Parietal lobe (tissue), 1 donor: Measurements from ENCODE around the gene CYSTM1. TPM values are rescaled to one million over a fixed set of nuclear protein-coding genes. Genes with fewer than 3 reads are reported as not detected.

Experiments used
- total RNA-seq: library from RNA; depleted of rRNA; stranded (reverse); fragments of >200 nt; gene quantifications from one replicate; pipeline ENCODE4 v1.2.3, GENCODE V29; 2014

CYSTM1 gene
- 5.3 TPM for total RNA-seq

GRCh38 chr5:140174465-140175366, at the start of gene CYSTM1:
Gene CYSTM1, plus strand, starts transcription at chr5:140175188. Its CDS starts 19,278 bp downstream, at chr5:140194466.

GRCh38 chr5:140125637-140126036, 49.4 kb upstream of the CYSTM1 start, which contains the start of gene IGIP:
Gene IGIP, plus strand, starts transcription at chr5:140125937. Its CDS starts 2,540 bp downstream, at chr5:140128477.

Other genes starting within 250 kb of the CYSTM1 start
- 8.1 TPM for gene NRG2, start 131.9 kb upstream of the CYSTM1 start, total RNA-seq
- 20.3 TPM for gene PURA, start 61.1 kb upstream of the CYSTM1 start, total RNA-seq
- gene IGIP, start 49.3 kb upstream of the CYSTM1 start, total RNA-seq: 11.0 TPM
- 50.7 TPM for gene PFDN1, start 127.9 kb downstream of the CYSTM1 start, total RNA-seq
- 10.3 TPM for gene HBEGF, start 171.4 kb downstream of the CYSTM1 start, total RNA-seq
- not detected for gene SLC4A9, start 185.0 kb downstream of the CYSTM1 start, total RNA-seq
- gene ANKHD1, start 226.6 kb downstream of the CYSTM1 start, total RNA-seq: 198 TPM